K562 (cell line): ENCODE measurements around the gene STK11. TPM values are rescaled to one million over a fixed set of nuclear protein-coding genes. Genes with fewer than 3 reads are reported as not detected.

Experiments used
- C11orf30 ChIP-seq: fragments of 450-650 bp; IDR thresholded peaks from 2 replicates; pipeline ENCODE4 v1.6.1; 2016; ENCODE audit warnings: low read depth, mild to moderate bottlenecking
- CXXC5 ChIP-seq: fragments of 250-450 bp; sonication (Bioruptor Pico); IDR thresholded peaks from 2 replicates; pipeline ENCODE4 v1.8.0; 2022; ENCODE audit warnings: inconsistent platforms, mild to moderate bottlenecking, moderate library complexity
- ETV6 ChIP-seq, 3 experiments: fragments of 150-350 bp in 1 of 3; sonication (generic) in 1 of 3; formaldehyde crosslinking in 1 of 3; IDR thresholded peaks; 2 replicates each; pipeline versions ENCODE4 v1.6.1 to v1.8.0; 2014 to 2022; ENCODE audit warnings: borderline replicate concordance in 2 of 3, low read depth in 2 of 3, antibody characterized with exemption in 1 of 3, low read length in 1 of 3, mild to moderate bottlenecking in 1 of 3, missing genetic modification reagents in 1 of 3
- HSF4 ChIP-seq: fragments of 250-450 bp; sonication (Bioruptor Pico); IDR thresholded peaks from 2 replicates; pipeline ENCODE4 v2.1.2; 2022; ENCODE audit warnings: mild to moderate bottlenecking, moderate library complexity, borderline replicate concordance
- KLF10 ChIP-seq: fragments of 250-450 bp; sonication (Bioruptor Pico); IDR thresholded peaks from 2 replicates; pipeline ENCODE4 v1.6.1; 2021; ENCODE audit warnings: matching md5 sums
- MYC ChIP-seq, 2 experiments: fragments of 250-450 bp in 1 of 2; sonication (Bioruptor Pico) in 1 of 2; IDR thresholded peaks; 2 replicates each; pipeline versions ENCODE4 v1.5.1 to v1.6.1; 2012 to 2021; ENCODE audit warnings: low read depth in 2 of 2, borderline replicate concordance in 1 of 2, improper control_type of control experiment in 1 of 2, low read length in 1 of 2, mild to moderate bottlenecking in 1 of 2, moderate library complexity in 1 of 2
- NFRKB ChIP-seq: fragments of 450-650 bp; IDR thresholded peaks from 2 replicates; pipeline ENCODE4 v1.6.1; 2016; ENCODE audit warnings: low read depth
- RB1 ChIP-seq: fragments of 450-650 bp; IDR thresholded peaks from 2 replicates; pipeline ENCODE4 v1.6.1; 2017; ENCODE audit warnings: low read depth, mild to moderate bottlenecking
- RCOR1 ChIP-seq, 2 experiments: IDR thresholded peaks; 2 replicates each; pipeline ENCODE4 v1.6.1; 2012; ENCODE audit warnings: low read depth in 2 of 2, low read length in 2 of 2, borderline replicate concordance in 1 of 2, improper control_type of control experiment in 1 of 2
- TARDBP ChIP-seq: fragments of 450-650 bp; IDR thresholded peaks from 2 replicates; pipeline ENCODE4 v1.6.1; 2016
- XRCC3 ChIP-seq: fragments of 450-650 bp; IDR thresholded peaks from 2 replicates; pipeline ENCODE4 v1.6.1; 2017; ENCODE audit warnings: mild to moderate bottlenecking, moderate library complexity
- ZNF347 ChIP-seq: fragments of 450-650 bp; formaldehyde crosslinking; IDR thresholded peaks from 2 replicates; pipeline ENCODE4 v1.4.0; 2020; ENCODE audit warnings: low read depth, mild to moderate bottlenecking, moderate library complexity
- polyA plus RNA-seq, 8 experiments: library from polyadenylated mRNA; depleted of rRNA in 4 of 8; stranded (reverse) in 5 of 8; unstranded in 3 of 8; fragments of >200 nt; fragmentation: Nextera tagmentation in 2 of 8; fragmentation: Illumina TruSeq in 1 of 8; extraction: Ambion mirVana in 2 of 8; extraction: Trizol in 1 of 8; gene quantifications; 2 replicates each; pipeline versions ENCODE4 v1.2.1 to v1.2.3, GENCODE V29; 2011 to 2014; ENCODE audit warnings: inconsistent platforms in 1 of 8, missing spikeins in 1 of 8
- total RNA-seq, 7 experiments: library from RNA; depleted of rRNA in 6 of 7; stranded (reverse); fragments of >200 nt in 6 of 7; fragmentation: Illumina TruSeq in 2 of 7; extraction: Trizol in 2 of 7; gene quantifications; 2 replicates each; pipeline versions ENCODE4 v1.2.1 to v1.2.3, GENCODE V29; 2011 to 2021; ENCODE audit warnings: low replicate concordance in 1 of 7
- TF ChIP-seq, protein P1 (sequence below): fragments of 200-600 bp; sonication (generic); IDR thresholded peaks from one replicate; pipeline ENCODE4 v1.6.1; 2012; ENCODE audit warnings: mild to moderate bottlenecking, low read depth, low read length, inconsistent platforms
- TF ChIP-seq, protein P2 (sequence below): IDR thresholded peaks from 2 replicates; pipeline ENCODE4 v1.6.1; 2011; ENCODE audit warnings: borderline replicate concordance, low read depth, mild to moderate bottlenecking, moderate library complexity, low read length; ENCODE audit not compliant: insufficient read depth, poor library complexity, severe bottlenecking

STK11 gene
- total and polyA plus RNA-seq, 9 of the 15 experiments (the other 6 are each of a cell fraction or from before 2014, with no cell fraction given), result 0.15 to 96.5 (median 31.7) TPM

GRCh38 chr19:1237754-1238368, 32.3 kb downstream of the STK11 start, which contains the start of gene CBARP (continued):
- TF ChIP-seq, protein P1, sequence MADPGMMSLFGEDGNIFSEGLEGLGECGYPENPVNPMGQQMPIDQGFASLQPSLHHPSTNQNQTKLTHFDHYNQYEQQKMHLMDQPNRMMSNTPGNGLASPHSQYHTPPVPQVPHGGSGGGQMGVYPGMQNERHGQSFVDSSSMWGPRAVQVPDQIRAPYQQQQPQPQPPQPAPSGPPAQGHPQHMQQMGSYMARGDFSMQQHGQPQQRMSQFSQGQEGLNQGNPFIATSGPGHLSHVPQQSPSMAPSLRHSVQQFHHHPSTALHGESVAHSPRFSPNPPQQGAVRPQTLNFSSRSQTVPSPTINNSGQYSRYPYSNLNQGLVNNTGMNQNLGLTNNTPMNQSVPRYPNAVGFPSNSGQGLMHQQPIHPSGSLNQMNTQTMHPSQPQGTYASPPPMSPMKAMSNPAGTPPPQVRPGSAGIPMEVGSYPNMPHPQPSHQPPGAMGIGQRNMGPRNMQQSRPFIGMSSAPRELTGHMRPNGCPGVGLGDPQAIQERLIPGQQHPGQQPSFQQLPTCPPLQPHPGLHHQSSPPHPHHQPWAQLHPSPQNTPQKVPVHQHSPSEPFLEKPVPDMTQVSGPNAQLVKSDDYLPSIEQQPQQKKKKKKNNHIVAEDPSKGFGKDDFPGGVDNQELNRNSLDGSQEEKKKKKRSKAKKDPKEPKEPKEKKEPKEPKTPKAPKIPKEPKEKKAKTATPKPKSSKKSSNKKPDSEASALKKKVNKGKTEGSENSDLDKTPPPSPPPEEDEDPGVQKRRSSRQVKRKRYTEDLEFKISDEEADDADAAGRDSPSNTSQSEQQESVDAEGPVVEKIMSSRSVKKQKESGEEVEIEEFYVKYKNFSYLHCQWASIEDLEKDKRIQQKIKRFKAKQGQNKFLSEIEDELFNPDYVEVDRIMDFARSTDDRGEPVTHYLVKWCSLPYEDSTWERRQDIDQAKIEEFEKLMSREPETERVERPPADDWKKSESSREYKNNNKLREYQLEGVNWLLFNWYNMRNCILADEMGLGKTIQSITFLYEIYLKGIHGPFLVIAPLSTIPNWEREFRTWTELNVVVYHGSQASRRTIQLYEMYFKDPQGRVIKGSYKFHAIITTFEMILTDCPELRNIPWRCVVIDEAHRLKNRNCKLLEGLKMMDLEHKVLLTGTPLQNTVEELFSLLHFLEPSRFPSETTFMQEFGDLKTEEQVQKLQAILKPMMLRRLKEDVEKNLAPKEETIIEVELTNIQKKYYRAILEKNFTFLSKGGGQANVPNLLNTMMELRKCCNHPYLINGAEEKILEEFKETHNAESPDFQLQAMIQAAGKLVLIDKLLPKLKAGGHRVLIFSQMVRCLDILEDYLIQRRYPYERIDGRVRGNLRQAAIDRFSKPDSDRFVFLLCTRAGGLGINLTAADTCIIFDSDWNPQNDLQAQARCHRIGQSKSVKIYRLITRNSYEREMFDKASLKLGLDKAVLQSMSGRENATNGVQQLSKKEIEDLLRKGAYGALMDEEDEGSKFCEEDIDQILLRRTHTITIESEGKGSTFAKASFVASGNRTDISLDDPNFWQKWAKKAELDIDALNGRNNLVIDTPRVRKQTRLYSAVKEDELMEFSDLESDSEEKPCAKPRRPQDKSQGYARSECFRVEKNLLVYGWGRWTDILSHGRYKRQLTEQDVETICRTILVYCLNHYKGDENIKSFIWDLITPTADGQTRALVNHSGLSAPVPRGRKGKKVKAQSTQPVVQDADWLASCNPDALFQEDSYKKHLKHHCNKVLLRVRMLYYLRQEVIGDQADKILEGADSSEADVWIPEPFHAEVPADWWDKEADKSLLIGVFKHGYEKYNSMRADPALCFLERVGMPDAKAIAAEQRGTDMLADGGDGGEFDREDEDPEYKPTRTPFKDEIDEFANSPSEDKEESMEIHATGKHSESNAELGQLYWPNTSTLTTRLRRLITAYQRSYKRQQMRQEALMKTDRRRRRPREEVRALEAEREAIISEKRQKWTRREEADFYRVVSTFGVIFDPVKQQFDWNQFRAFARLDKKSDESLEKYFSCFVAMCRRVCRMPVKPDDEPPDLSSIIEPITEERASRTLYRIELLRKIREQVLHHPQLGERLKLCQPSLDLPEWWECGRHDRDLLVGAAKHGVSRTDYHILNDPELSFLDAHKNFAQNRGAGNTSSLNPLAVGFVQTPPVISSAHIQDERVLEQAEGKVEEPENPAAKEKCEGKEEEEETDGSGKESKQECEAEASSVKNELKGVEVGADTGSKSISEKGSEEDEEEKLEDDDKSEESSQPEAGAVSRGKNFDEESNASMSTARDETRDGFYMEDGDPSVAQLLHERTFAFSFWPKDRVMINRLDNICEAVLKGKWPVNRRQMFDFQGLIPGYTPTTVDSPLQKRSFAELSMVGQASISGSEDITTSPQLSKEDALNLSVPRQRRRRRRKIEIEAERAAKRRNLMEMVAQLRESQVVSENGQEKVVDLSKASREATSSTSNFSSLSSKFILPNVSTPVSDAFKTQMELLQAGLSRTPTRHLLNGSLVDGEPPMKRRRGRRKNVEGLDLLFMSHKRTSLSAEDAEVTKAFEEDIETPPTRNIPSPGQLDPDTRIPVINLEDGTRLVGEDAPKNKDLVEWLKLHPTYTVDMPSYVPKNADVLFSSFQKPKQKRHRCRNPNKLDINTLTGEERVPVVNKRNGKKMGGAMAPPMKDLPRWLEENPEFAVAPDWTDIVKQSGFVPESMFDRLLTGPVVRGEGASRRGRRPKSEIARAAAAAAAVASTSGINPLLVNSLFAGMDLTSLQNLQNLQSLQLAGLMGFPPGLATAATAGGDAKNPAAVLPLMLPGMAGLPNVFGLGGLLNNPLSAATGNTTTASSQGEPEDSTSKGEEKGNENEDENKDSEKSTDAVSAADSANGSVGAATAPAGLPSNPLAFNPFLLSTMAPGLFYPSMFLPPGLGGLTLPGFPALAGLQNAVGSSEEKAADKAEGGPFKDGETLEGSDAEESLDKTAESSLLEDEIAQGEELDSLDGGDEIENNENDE, result no peak
- TF ChIP-seq ETV6 (IDR thresholded peaks at IDR 0.05; ENCODE audit: borderline replicate concordance in 1 of 2, low read depth in 2 of 2, low read length in 1 of 2), result no peak
- no peak for TF ChIP-seq ETV6 (CRISPR knock-in tag; IDR thresholded peaks at IDR 0.05; ENCODE audit: borderline replicate concordance)
- TF ChIP-seq RB1, result peak; percentile 74
- no peak for TF ChIP-seq KLF10 (CRISPR knock-in tag)
- no peak for TF ChIP-seq HSF4
- TF ChIP-seq CXXC5 (CRISPR knock-in tag), result peak; percentile 85
- TF ChIP-seq C11orf30, result no peak
- TF ChIP-seq NFRKB, result no peak
- 0 out of 2 replicates have a peak, but pooled peaks have one; percentile 14 for TF ChIP-seq MYC (IDR thresholded peaks at IDR 0.05; ENCODE audit: low read depth, low read length)
- no peak for TF ChIP-seq MYC (CRISPR knock-in tag; IDR thresholded peaks at IDR 0.05; ENCODE audit: borderline replicate concordance, low read depth)
- TF ChIP-seq, protein P2, sequence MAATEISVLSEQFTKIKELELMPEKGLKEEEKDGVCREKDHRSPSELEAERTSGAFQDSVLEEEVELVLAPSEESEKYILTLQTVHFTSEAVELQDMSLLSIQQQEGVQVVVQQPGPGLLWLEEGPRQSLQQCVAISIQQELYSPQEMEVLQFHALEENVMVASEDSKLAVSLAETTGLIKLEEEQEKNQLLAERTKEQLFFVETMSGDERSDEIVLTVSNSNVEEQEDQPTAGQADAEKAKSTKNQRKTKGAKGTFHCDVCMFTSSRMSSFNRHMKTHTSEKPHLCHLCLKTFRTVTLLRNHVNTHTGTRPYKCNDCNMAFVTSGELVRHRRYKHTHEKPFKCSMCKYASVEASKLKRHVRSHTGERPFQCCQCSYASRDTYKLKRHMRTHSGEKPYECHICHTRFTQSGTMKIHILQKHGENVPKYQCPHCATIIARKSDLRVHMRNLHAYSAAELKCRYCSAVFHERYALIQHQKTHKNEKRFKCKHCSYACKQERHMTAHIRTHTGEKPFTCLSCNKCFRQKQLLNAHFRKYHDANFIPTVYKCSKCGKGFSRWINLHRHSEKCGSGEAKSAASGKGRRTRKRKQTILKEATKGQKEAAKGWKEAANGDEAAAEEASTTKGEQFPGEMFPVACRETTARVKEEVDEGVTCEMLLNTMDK, result no peak
- TF ChIP-seq ZNF347 (CRISPR knock-in tag), result no peak
- TF ChIP-seq XRCC3, result no peak
- no peak for TF ChIP-seq RCOR1 (IDR thresholded peaks at IDR 0.05; ENCODE audit: borderline replicate concordance in 1 of 2, low read depth in 2 of 2, low read length in 2 of 2)
- no peak for TF ChIP-seq TARDBP
